IMR-90 (cell line): ENCODE data around the gene CCDC122. TPM values are rescaled to one million over a fixed set of nuclear protein-coding genes. Genes with fewer than 3 reads are reported as not detected.

Source experiments
- ATAC-seq: fragments of 200-7000 bp; cut with Tn5 transposase; 2 replicates; pipeline ENCODE4 v1.9.1; 2020; ENCODE audit warnings: low read depth, mild to moderate bottlenecking, moderate library complexity
- BruUV-seq: library from RNA; stranded (reverse); fragments of 400-500 nt; replicated peaks from 2 replicates; lab custom pipeline; 2021; lab: Mats Ljungman, UMichigan
- CTCF ChIA-PET: fragments of 300-600 bp; formaldehyde crosslinking; extraction: SDS; loops from one replicate; lab custom pipeline; 2021; ENCODE audit warnings: antibody characterized with exemption; lab: Yijun Ruan, JAX
- POLR2A ChIA-PET: fragments of 300-600 bp; sonication (Branson Sonifier 250); formaldehyde crosslinking; loops from one replicate; lab custom pipeline; 2022; ENCODE audit warnings: antibody characterized with exemption; ENCODE audit not compliant: unreplicated experiment; lab: Charles Lee
- DNase-seq: peaks from one replicate; pipeline ENCODE4 v3.0.0; 2013
- H2AFZ ChIP-seq: replicated peaks from 2 replicates; pipeline ENCODE3; 2013; ENCODE audit warnings: low read length, mild to moderate bottlenecking; ENCODE audit not compliant: poor library complexity
- H2AK5ac ChIP-seq: 2 replicates; pipeline ENCODE4 v1.6.1; 2013; ENCODE audit warnings: low read depth, low read length, inconsistent platforms
- H2AK9ac ChIP-seq: replicated peaks from 2 replicates; pipeline ENCODE3; 2013; ENCODE audit warnings: mild to moderate bottlenecking, low read depth, low read length, moderate library complexity; ENCODE audit not compliant: poor library complexity
- H2BK120ac ChIP-seq: 2 replicates; pipeline ENCODE4 v1.6.1; 2013; ENCODE audit warnings: low read depth, low read length, inconsistent platforms
- H2BK15ac ChIP-seq: 3 replicates; pipeline ENCODE4 v1.6.1; 2013; ENCODE audit warnings: low read depth, low read length, inconsistent platforms
- H2BK20ac ChIP-seq: 2 replicates; pipeline ENCODE4 v1.6.1; 2013; ENCODE audit warnings: low read depth, mild to moderate bottlenecking, inconsistent platforms, low read length, moderate library complexity
- H2BK5ac ChIP-seq: 2 replicates; pipeline ENCODE4 v1.6.1; 2013; ENCODE audit warnings: mild to moderate bottlenecking, low read depth, low read length, inconsistent platforms; ENCODE audit not compliant: poor library complexity, severe bottlenecking
- H3K14ac ChIP-seq: replicated peaks from 2 replicates; pipeline ENCODE4 v1.6.1; 2013; ENCODE audit warnings: low read depth, low read length, inconsistent platforms
- H3K18ac ChIP-seq: 2 replicates; pipeline ENCODE4 v1.6.1; 2013; ENCODE audit warnings: low read depth, low read length, control low read depth
- H3K23ac ChIP-seq: 2 replicates; pipeline ENCODE4 v1.6.1; 2013; ENCODE audit warnings: low read depth, low read length, inconsistent platforms
- H3K27ac ChIP-seq: 2 replicates; pipeline ENCODE4 v1.5.1; 2013; ENCODE audit warnings: mild to moderate bottlenecking, control low read depth, low read length; ENCODE audit not compliant: insufficient read depth
- H3K27me3 ChIP-seq: 2 replicates; pipeline ENCODE4 v1.6.1; 2013; ENCODE audit warnings: low read length; ENCODE audit not compliant: control insufficient read depth, insufficient read depth
- H3K36me3 ChIP-seq: 2 replicates; pipeline ENCODE4 v1.6.1; 2013; ENCODE audit warnings: low read length, mixed read lengths; ENCODE audit not compliant: control insufficient read depth, insufficient read depth
- H3K4ac ChIP-seq: 2 replicates; pipeline ENCODE4 v1.6.1; 2013; ENCODE audit warnings: low read depth, low read length, inconsistent platforms
- H3K4me1 ChIP-seq: 2 replicates; pipeline ENCODE4 v1.6.1; 2013; ENCODE audit warnings: low read length, mixed read lengths; ENCODE audit not compliant: control insufficient read depth, insufficient read depth
- H3K4me2 ChIP-seq: 2 replicates; pipeline ENCODE4 v1.6.1; 2013; ENCODE audit warnings: low read depth, mild to moderate bottlenecking, control low read depth, low read length, moderate library complexity
- H3K4me3 ChIP-seq: 2 replicates; pipeline ENCODE4 v1.5.1; 2013; ENCODE audit warnings: low read depth, mild to moderate bottlenecking, control low read depth, low read length, moderate library complexity; ENCODE audit not compliant: insufficient read depth
- H3K56ac ChIP-seq: 2 replicates; pipeline ENCODE4 v1.6.1; 2013; ENCODE audit warnings: low read length, inconsistent platforms; ENCODE audit not compliant: insufficient read depth; ENCODE audit errors: extremely low read depth
- H3K79me1 ChIP-seq, 2 experiments: 2 replicates each; pipeline ENCODE4 v1.6.1; 2013; ENCODE audit warnings: low read length in 2 of 2, inconsistent platforms in 1 of 2, low read depth in 1 of 2
- H3K9ac ChIP-seq: 2 replicates; pipeline ENCODE4 v1.6.1; 2013; ENCODE audit warnings: low read depth, low read length, control low read depth
- H3K9me1 ChIP-seq: 2 replicates; pipeline ENCODE4 v1.6.1; 2013; ENCODE audit warnings: low read length, inconsistent platforms; ENCODE audit not compliant: insufficient read depth
- H3K9me3 ChIP-seq: 2 replicates; pipeline ENCODE4 v1.6.1; 2013; ENCODE audit warnings: low read length; ENCODE audit not compliant: control insufficient read depth, insufficient read depth
- H4K20me1 ChIP-seq: 2 replicates; pipeline ENCODE4 v1.6.1; 2013; ENCODE audit warnings: low read length, inconsistent platforms; ENCODE audit not compliant: insufficient read depth
- H4K5ac ChIP-seq: 2 replicates; pipeline ENCODE4 v1.6.1; 2013; ENCODE audit warnings: mild to moderate bottlenecking, low read depth, low read length, control low read depth
- H4K8ac ChIP-seq, 2 experiments: 2 replicates each; pipeline ENCODE4 v1.6.1; 2013; ENCODE audit warnings: low read depth in 2 of 2, low read length in 2 of 2, control low read depth in 1 of 2, inconsistent platforms in 1 of 2
- H4K91ac ChIP-seq: 2 replicates; pipeline ENCODE4 v1.6.1; 2013; ENCODE audit warnings: low read depth, low read length, inconsistent platforms; ENCODE audit not compliant: insufficient read depth
- BHLHE40 ChIP-seq: fragments of 150-350 bp; IDR thresholded peaks from 2 replicates; pipeline ENCODE4 v1.6.1; 2016; ENCODE audit warnings: mild to moderate bottlenecking, low read depth, low read length
- CHD1 ChIP-seq: IDR thresholded peaks from 2 replicates; pipeline ENCODE4 v1.6.1; 2012; ENCODE audit warnings: low read depth, low read length, improper control_type of control experiment
- MAZ ChIP-seq: IDR thresholded peaks from 2 replicates; pipeline ENCODE4 v1.6.1; 2012; ENCODE audit warnings: low read depth, mild to moderate bottlenecking, low read length, improper control_type of control experiment, moderate library complexity, borderline replicate concordance
- MXI1 ChIP-seq: IDR thresholded peaks from 2 replicates; pipeline ENCODE4 v1.6.1; 2012; ENCODE audit warnings: low read depth, mild to moderate bottlenecking, low read length, moderate library complexity, borderline replicate concordance
- NFE2L2 ChIP-seq: fragments of 150-350 bp; IDR thresholded peaks from 2 replicates; pipeline ENCODE4 v1.6.1; 2016; ENCODE audit warnings: low read depth, mild to moderate bottlenecking, low read length
- RCOR1 ChIP-seq: IDR thresholded peaks from 2 replicates; pipeline ENCODE4 v1.6.1; 2012; ENCODE audit warnings: mild to moderate bottlenecking, low read length, improper control_type of control experiment; ENCODE audit not compliant: insufficient replicate concordance
- SMC3 ChIP-seq: fragments of 150-350 bp; IDR thresholded peaks from 2 replicates; pipeline ENCODE4 v1.6.1; 2016; ENCODE audit warnings: low read depth, mild to moderate bottlenecking, antibody characterized with exemption, low read length, moderate library complexity
- dilution Hi-C: fragments of 300-500 bp; cut with HindIII; formaldehyde crosslinking; loops from one replicate; pipeline ENCODE4 v1.14.3; 2018; ENCODE audit warnings: low sequenced_read_pairs; ENCODE audit not compliant: unreplicated experiment
- in situ Hi-C: fragments of 300-500 bp; cut with MboI; formaldehyde crosslinking; loops from 3 replicates; pipeline ENCODE4 v1.14.3; 2019; ENCODE audit warnings: low sequenced_read_pairs, inconsistent platforms, mixed read lengths
- intact Hi-C: fragments of 100-400 bp; cut with micrococcal nuclease; formaldehyde crosslinking; loops from 2 replicates; pipeline ENCODE4 v1.10.0; 2022
- polyA plus RNA-seq, 3 experiments: library from polyadenylated mRNA; depleted of rRNA; stranded (reverse); fragments of >200 nt; gene quantifications; 2 replicates each; pipeline ENCODE4 v1.2.3, GENCODE V29; 2012; ENCODE audit warnings: low replicate concordance in 1 of 3
- total RNA-seq: library from RNA; depleted of rRNA; stranded (reverse); fragments of >200 nt; gene quantifications from 2 replicates; pipeline ENCODE4 v1.2.3, GENCODE V29; 2012
- TF ChIP-seq, protein P1 (sequence below): fragments of 150-350 bp; IDR thresholded peaks from 2 replicates; pipeline ENCODE4 v1.6.1; 2016; ENCODE audit warnings: low read depth, mild to moderate bottlenecking, low read length, moderate library complexity, borderline replicate concordance
- TF ChIP-seq, protein P2 (sequence below): fragments of 150-350 bp; IDR thresholded peaks from 2 replicates; pipeline ENCODE4 v1.6.1; 2017; ENCODE audit warnings: mild to moderate bottlenecking, antibody characterized with exemption, low read length, low read depth

CCDC122 gene
- total and polyA plus RNA-seq, 2 of the 4 experiments (the other 2 are of a cell fraction), result 0.70 to 0.72 TPM

DNA sequence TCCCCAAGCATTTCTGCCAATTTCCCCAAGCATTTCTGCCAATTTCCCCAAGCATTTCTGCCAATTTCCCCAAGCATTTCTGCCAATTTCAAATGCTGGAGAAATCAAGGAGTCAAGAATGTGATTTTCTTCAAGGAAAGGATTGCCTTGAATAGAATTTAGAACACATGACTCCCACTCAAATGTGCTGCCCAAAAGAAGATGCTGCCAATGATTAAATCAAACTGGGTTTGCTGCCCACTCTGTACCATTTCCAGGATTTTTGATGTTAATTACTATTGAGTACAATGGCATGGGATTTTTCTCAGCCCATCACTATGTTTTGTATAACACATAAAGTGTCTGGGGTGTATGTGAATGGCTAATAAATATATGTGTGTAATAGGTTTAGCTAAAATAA is 70.9 kb downstream of the CCDC122 start:
- no peak for DNase-seq
- H4K20me1 ChIP-seq, result peaks cover 5% of the 10 kb centered on the region; the same call in 1 of the 2 replicates
- H3K27me3 ChIP-seq, result no peaks in the 10 kb centered on the region
- H4K91ac ChIP-seq, result no peak overlapping the region
- no peaks in the 10 kb centered on the region for H3K9me3 ChIP-seq
- H3K4me3 ChIP-seq, result no peak overlapping the region
- no peak overlapping the region for H3K18ac ChIP-seq
- no peak overlapping the region for H4K5ac ChIP-seq
- H2AK9ac ChIP-seq, result no peak overlapping the region
- H3K27ac ChIP-seq, result no peak overlapping the region
- H3K23ac ChIP-seq, result no peak overlapping the region
- no peaks in the 10 kb centered on the region for H3K79me1 ChIP-seq
- no peak overlapping the region for H2AFZ ChIP-seq
- no TSS peak for BruUV-seq
- no peak overlapping the region for H2BK15ac ChIP-seq
- peaks cover 2% of the 10 kb centered on the region; the same call in 1 of the 2 replicates for H3K4me1 ChIP-seq
- H3K9me1 ChIP-seq, result peaks cover 6% of the 10 kb centered on the region
- ChIA-PET POLR2A (no interaction called here), CTCF (no interaction called here)
- H3K9ac ChIP-seq, result no peak overlapping the region
- intact Hi-C loops, result loop anchor here (5.0 to 10.0 kb wide), 3 partner anchors 64 to 1211 kb away; no protein-coding TSS in a partner anchor
- in situ Hi-C loops, result no loop called here
- no peak overlapping the region for H3K56ac ChIP-seq
- H4K8ac ChIP-seq, result no peak overlapping the region
- H2AK5ac ChIP-seq, result no peak overlapping the region
- H3K4me2 ChIP-seq, result no peak overlapping the region
- TF ChIP-seq, protein P1, sequence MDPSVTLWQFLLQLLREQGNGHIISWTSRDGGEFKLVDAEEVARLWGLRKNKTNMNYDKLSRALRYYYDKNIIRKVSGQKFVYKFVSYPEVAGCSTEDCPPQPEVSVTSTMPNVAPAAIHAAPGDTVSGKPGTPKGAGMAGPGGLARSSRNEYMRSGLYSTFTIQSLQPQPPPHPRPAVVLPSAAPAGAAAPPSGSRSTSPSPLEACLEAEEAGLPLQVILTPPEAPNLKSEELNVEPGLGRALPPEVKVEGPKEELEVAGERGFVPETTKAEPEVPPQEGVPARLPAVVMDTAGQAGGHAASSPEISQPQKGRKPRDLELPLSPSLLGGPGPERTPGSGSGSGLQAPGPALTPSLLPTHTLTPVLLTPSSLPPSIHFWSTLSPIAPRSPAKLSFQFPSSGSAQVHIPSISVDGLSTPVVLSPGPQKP, result no peak
- TF ChIP-seq MXI1 (no peak), CHD1 (no peak), BHLHE40 (no peak), SMC3 (no peak), MAZ (no peak), NFE2L2 (no peak), RCOR1 (no peak)
- TF ChIP-seq, protein P2, sequence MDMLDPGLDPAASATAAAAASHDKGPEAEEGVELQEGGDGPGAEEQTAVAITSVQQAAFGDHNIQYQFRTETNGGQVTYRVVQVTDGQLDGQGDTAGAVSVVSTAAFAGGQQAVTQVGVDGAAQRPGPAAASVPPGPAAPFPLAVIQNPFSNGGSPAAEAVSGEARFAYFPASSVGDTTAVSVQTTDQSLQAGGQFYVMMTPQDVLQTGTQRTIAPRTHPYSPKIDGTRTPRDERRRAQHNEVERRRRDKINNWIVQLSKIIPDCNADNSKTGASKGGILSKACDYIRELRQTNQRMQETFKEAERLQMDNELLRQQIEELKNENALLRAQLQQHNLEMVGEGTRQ, result no peak
- no peak overlapping the region for H3K4ac ChIP-seq
- H2BK120ac ChIP-seq, result no peak overlapping the region
- no peak overlapping the region for H2BK5ac ChIP-seq
- no peak for ATAC-seq
- H2BK20ac ChIP-seq, result no peak overlapping the region
- H3K36me3 ChIP-seq, result no peaks in the 10 kb centered on the region
- no peak overlapping the region for H3K14ac ChIP-seq
- dilution Hi-C loops, result no loop called here
